Endothelial cell of umbilical vein (primary cell): ENCODE data around the gene SMIM9. TPM values are rescaled to one million over a fixed set of nuclear protein-coding genes. Genes with fewer than 3 reads are reported as not detected.

ENCODE experiments used
- BruUV-seq: library from RNA; stranded (reverse); fragments of 400-500 nt; replicated peaks from 2 replicates; lab custom pipeline; 2021; lab: Mats Ljungman, UMichigan
- CTCF ChIA-PET: fragments of 300-600, 350-600 bp; sonication (Branson Sonifier 250); formaldehyde crosslinking; loops from one replicate; lab custom pipeline; 2021; ENCODE audit warnings: antibody characterized with exemption, inconsistent platforms; lab: Charles Lee
- POLR2A ChIA-PET: fragments of 300-600, 350-600 bp; sonication (Branson Sonifier 250); formaldehyde crosslinking; loops from one replicate; lab custom pipeline; 2021; ENCODE audit warnings: antibody characterized with exemption, inconsistent platforms; lab: Charles Lee
- DNase-seq: peaks from one replicate; pipeline ENCODE4 v3.0.0-alpha.2; 2011; ENCODE audit warnings: low read depth, low spot score
- FAIRE-seq: peaks from 2 replicates; lab custom pipeline; 2011; peaks lifted over from hg19 to GRCh38; lab: Jason Lieb, UNC
- H2AFZ ChIP-seq: 2 replicates; pipeline ENCODE4 v1.6.0; 2012; ENCODE audit warnings: low read depth, low read length, control low read depth, inconsistent platforms
- H3K27ac ChIP-seq: 2 replicates; pipeline ENCODE4 v1.5.1; 2011; ENCODE audit warnings: low read depth, mild to moderate bottlenecking, control low read depth, low read length, moderate library complexity; ENCODE audit not compliant: insufficient read depth
- H3K27me3 ChIP-seq, 2 experiments: 2 replicates each; pipeline versions ENCODE4 v1.6.0 to v1.6.1; 2011; ENCODE audit warnings: low read length in 2 of 2, mixed read lengths in 1 of 2; ENCODE audit not compliant: control insufficient read depth in 2 of 2, insufficient read depth in 2 of 2
- H3K36me3 ChIP-seq, 2 experiments: 2 replicates in 1 of 2; 3 replicates in 1 of 2; pipeline ENCODE4 v1.5.1; 2011; ENCODE audit warnings: low read length in 2 of 2, mild to moderate bottlenecking in 1 of 2, moderate library complexity in 1 of 2; ENCODE audit not compliant: control insufficient read depth in 2 of 2, insufficient read depth in 2 of 2; ENCODE audit errors: extremely low read depth in 1 of 2
- H3K4me1 ChIP-seq: 3 replicates; pipeline ENCODE4 v1.5.1; 2011; ENCODE audit warnings: mild to moderate bottlenecking, low read length; ENCODE audit not compliant: control insufficient read depth, insufficient read depth; ENCODE audit errors: extremely low read depth
- H3K4me2 ChIP-seq: 2 replicates; pipeline ENCODE4 v1.6.1; 2011; ENCODE audit warnings: low read length, control low read depth, mixed read lengths; ENCODE audit not compliant: insufficient read depth
- H3K4me3 ChIP-seq, 3 experiments: fragments of 200-600 bp in 1 of 3; sonication (generic), shearing (Covaris generic) in 1 of 3; replicated peaks in 1 of 3; 2 replicates each; pipeline ENCODE4 v1.5.1; 2011 to 2016; ENCODE audit warnings: control low read depth in 3 of 3, low read length in 3 of 3, mild to moderate bottlenecking in 2 of 3, inconsistent platforms in 1 of 3, low read depth in 1 of 3, moderate library complexity in 1 of 3; ENCODE audit not compliant: insufficient read depth in 1 of 3
- H3K79me2 ChIP-seq: 2 replicates; pipeline ENCODE4 v1.6.0; 2012; ENCODE audit warnings: low read length, inconsistent platforms; ENCODE audit not compliant: control insufficient read depth, insufficient read depth
- H3K9ac ChIP-seq: replicated peaks from 2 replicates; pipeline ENCODE3; 2011; ENCODE audit warnings: low read length, control low read depth; ENCODE audit not compliant: insufficient read depth; ENCODE audit errors: extremely low read depth
- H3K9me1 ChIP-seq: replicated peaks from 3 replicates; pipeline ENCODE4 v1.6.0; 2011; ENCODE audit warnings: mild to moderate bottlenecking, low read length; ENCODE audit not compliant: control insufficient read depth, insufficient read depth; ENCODE audit errors: extremely low read depth
- H3K9me3 ChIP-seq: replicated peaks from 2 replicates; pipeline ENCODE4 v1.5.1; 2012; ENCODE audit warnings: low read length, inconsistent platforms; ENCODE audit not compliant: control insufficient read depth, insufficient read depth
- H4K20me1 ChIP-seq: replicated peaks from 2 replicates; pipeline ENCODE3; 2011; ENCODE audit warnings: mild to moderate bottlenecking, low read length; ENCODE audit not compliant: control insufficient read depth, insufficient read depth; ENCODE audit errors: extremely low read depth
- EZH2 ChIP-seq: IDR thresholded peaks from 2 replicates; pipeline ENCODE4 v1.6.1; 2012; ENCODE audit warnings: borderline replicate concordance, low read depth, mild to moderate bottlenecking, moderate library complexity, low read length, inconsistent platforms; ENCODE audit not compliant: severe bottlenecking
- FOS ChIP-seq: IDR thresholded peaks from 2 replicates; pipeline ENCODE4 v1.6.1; 2011; ENCODE audit warnings: mild to moderate bottlenecking, low read length, moderate library complexity, borderline replicate concordance; ENCODE audit not compliant: insufficient read depth
- GATA2 ChIP-seq: IDR thresholded peaks from 2 replicates; pipeline ENCODE4 v1.7.0; 2011; ENCODE audit warnings: low read depth, mild to moderate bottlenecking, moderate library complexity, mixed read lengths, low read length; ENCODE audit not compliant: insufficient read length, insufficient read depth
- JUN ChIP-seq: IDR thresholded peaks from 2 replicates; pipeline ENCODE4 v1.6.1; 2011; ENCODE audit warnings: borderline replicate concordance, low read depth; ENCODE audit not compliant: insufficient read length, insufficient read depth
- MAX ChIP-seq: IDR thresholded peaks from 2 replicates; pipeline ENCODE4 v1.6.1; 2011; ENCODE audit not compliant: insufficient read depth, insufficient read length
- MYC ChIP-seq: IDR thresholded peaks from one replicate; pipeline ENCODE4 v1.6.1; 2011; ENCODE audit warnings: mild to moderate bottlenecking, low read depth, low read length
- POLR2A ChIP-seq: IDR thresholded peaks from 2 replicates; pipeline ENCODE4 v1.6.1; 2012; ENCODE audit warnings: low read depth, mild to moderate bottlenecking, control low read depth, low read length
- dilution Hi-C: fragments of 300-500 bp; cut with MboI; formaldehyde crosslinking; loops from one replicate; pipeline ENCODE4 v1.15.0; 2019; ENCODE audit warnings: low sequenced_read_pairs; ENCODE audit not compliant: extremely low pct_ligation_motif_present
- intact Hi-C: fragments of 100-400 bp; cut with micrococcal nuclease; formaldehyde crosslinking; loops from one replicate; pipeline ENCODE4 v1.10.0; 2022
- polyA plus RNA-seq, 4 experiments: library from polyadenylated mRNA; depleted of rRNA in 3 of 4; stranded (reverse) in 3 of 4; unstranded in 1 of 4; fragments of >200 nt; gene quantifications; 2 replicates each; pipeline versions ENCODE4 v1.2.1 to v1.2.3, GENCODE V29; 2011 to 2012; ENCODE audit warnings: missing spikeins in 1 of 4
- total RNA-seq: library from RNA; stranded (reverse); gene quantifications from 2 replicates; pipeline ENCODE4 v1.2.3, GENCODE V29; 2021
- TF ChIP-seq, protein P1 (sequence below), 2 donors: IDR thresholded peaks; 1 replicate in 1 of 2; 2 replicates in 1 of 2; pipeline ENCODE4 v1.5.1; 2011; ENCODE audit warnings: low read length in 2 of 2, mild to moderate bottlenecking in 2 of 2, moderate library complexity in 2 of 2, control low read depth in 1 of 2, inconsistent platforms in 1 of 2, low read depth in 1 of 2; ENCODE audit not compliant: insufficient read depth in 1 of 2; ENCODE audit errors: extremely low read depth in 1 of 2

Gene SMIM9
- total and polyA plus RNA-seq, 2 donors (not counting 3 experiments of a cell fraction or from before 2014, with no cell fraction given): not detected

DNA sequence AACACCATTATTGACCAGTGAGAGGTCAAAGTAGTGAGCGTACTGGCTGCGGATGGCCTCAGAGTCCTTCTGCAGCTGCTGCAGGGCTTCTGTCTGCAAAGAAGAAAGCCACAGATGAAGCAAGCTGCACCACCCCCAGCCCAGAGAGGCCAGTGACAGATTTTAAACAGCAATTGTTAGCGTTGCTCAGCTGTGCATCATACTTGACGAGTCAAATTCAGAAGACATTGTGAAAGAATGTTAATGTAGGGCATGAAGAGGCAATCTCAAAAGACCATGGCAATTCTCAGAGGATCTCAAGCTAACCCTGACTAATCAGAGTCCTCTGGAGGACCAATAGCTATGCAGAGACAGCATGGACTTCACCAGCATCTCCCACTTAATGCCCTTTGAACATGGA is 55.2 kb downstream of the SMIM9 start:
- H4K20me1 ChIP-seq: no peaks in the 10 kb centered on the region
- H3K9ac ChIP-seq: no peak overlapping the region
- no peak overlapping the region for H3K4me2 ChIP-seq
- H3K27ac ChIP-seq: no peak overlapping the region
- no peaks in the 10 kb centered on the region for H3K79me2 ChIP-seq
- ChIA-PET CTCF (no interaction called here), POLR2A (no interaction called here)
- H3K4me1 ChIP-seq: no peaks in the 10 kb centered on the region
- no peak for DNase-seq
- dilution Hi-C loops: no loop called here
- peaks cover 16 to 29% of the 10 kb centered on the region in 2 experiments for H3K36me3 ChIP-seq
- intact Hi-C loops: no loop called here
- no peak for FAIRE-seq
- BruUV-seq: no TSS peak
- H2AFZ ChIP-seq: no peak overlapping the region
- H3K4me3 ChIP-seq: no peak overlapping the region
- TF ChIP-seq MAX: no peak
- TF ChIP-seq FOS: no peak
- no peak for TF ChIP-seq POLR2A
- no peak for TF ChIP-seq GATA2
- TF ChIP-seq MYC: no peak
- TF ChIP-seq EZH2: no peak
- no peak for TF ChIP-seq JUN
- TF ChIP-seq, protein P1, sequence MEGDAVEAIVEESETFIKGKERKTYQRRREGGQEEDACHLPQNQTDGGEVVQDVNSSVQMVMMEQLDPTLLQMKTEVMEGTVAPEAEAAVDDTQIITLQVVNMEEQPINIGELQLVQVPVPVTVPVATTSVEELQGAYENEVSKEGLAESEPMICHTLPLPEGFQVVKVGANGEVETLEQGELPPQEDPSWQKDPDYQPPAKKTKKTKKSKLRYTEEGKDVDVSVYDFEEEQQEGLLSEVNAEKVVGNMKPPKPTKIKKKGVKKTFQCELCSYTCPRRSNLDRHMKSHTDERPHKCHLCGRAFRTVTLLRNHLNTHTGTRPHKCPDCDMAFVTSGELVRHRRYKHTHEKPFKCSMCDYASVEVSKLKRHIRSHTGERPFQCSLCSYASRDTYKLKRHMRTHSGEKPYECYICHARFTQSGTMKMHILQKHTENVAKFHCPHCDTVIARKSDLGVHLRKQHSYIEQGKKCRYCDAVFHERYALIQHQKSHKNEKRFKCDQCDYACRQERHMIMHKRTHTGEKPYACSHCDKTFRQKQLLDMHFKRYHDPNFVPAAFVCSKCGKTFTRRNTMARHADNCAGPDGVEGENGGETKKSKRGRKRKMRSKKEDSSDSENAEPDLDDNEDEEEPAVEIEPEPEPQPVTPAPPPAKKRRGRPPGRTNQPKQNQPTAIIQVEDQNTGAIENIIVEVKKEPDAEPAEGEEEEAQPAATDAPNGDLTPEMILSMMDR (IDR thresholded peaks at IDR 0.05; ENCODE audit: extremely low read depth in 1 of 2, insufficient read depth in 1 of 2, low read depth in 1 of 2, low read length in 2 of 2): no peak
- no peaks in the 10 kb centered on the region for H3K9me3 ChIP-seq
- H3K27me3 ChIP-seq: no peaks in the 10 kb centered on the region
- no peaks in the 10 kb centered on the region for H3K9me1 ChIP-seq
